GM13977 (cell line): ENCODE results near the gene MUC5B.

Experiments
- DNase-seq: peaks from one replicate; pipeline ENCODE4 v3.0.0; 2012; ENCODE audit warnings: low spot score
- in situ Hi-C: fragments of 300-500 bp; cut with MboI; formaldehyde crosslinking; loops from one replicate; pipeline ENCODE4 v1.12.0; 2022; ENCODE audit warnings: low sequenced_read_pairs, low pct_unique_long_range_greater_than_20kb, mixed read lengths, inconsistent platforms; ENCODE audit not compliant: unreplicated experiment
- TF ChIP-seq, protein P1 (sequence below): IDR thresholded peaks from 2 replicates; pipeline ENCODE4 v1.5.1; 2012; ENCODE audit warnings: mild to moderate bottlenecking, control low read depth; ENCODE audit not compliant: insufficient read depth; ENCODE audit errors: extremely low read depth, missing control alignments

MUC5B gene

DNA sequence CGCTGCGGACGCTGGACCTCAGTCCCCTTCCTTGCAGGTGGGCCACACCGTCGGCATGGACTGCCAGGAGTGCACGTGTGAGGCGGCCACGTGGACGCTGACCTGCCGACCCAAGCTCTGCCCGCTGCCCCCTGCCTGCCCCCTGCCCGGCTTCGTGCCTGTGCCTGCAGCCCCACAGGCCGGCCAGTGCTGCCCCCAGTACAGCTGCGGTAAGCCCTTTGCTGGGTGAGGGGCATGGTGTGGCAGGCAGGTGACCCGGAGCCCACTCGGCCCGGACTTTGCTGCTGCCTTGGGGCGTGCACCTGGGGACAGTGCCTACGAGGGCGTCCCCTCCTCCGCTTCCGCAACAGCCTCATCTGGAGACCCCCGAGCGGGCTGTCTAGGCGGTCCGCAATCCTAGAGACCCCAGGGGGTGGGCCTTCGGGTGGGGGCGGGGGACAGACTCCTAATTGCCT is 25.4 kb upstream of the MUC5B start:
- TF ChIP-seq, protein P1, sequence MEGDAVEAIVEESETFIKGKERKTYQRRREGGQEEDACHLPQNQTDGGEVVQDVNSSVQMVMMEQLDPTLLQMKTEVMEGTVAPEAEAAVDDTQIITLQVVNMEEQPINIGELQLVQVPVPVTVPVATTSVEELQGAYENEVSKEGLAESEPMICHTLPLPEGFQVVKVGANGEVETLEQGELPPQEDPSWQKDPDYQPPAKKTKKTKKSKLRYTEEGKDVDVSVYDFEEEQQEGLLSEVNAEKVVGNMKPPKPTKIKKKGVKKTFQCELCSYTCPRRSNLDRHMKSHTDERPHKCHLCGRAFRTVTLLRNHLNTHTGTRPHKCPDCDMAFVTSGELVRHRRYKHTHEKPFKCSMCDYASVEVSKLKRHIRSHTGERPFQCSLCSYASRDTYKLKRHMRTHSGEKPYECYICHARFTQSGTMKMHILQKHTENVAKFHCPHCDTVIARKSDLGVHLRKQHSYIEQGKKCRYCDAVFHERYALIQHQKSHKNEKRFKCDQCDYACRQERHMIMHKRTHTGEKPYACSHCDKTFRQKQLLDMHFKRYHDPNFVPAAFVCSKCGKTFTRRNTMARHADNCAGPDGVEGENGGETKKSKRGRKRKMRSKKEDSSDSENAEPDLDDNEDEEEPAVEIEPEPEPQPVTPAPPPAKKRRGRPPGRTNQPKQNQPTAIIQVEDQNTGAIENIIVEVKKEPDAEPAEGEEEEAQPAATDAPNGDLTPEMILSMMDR, result no peak
- in situ Hi-C loops, result no loop called here
- DNase-seq, result no peak

DNA sequence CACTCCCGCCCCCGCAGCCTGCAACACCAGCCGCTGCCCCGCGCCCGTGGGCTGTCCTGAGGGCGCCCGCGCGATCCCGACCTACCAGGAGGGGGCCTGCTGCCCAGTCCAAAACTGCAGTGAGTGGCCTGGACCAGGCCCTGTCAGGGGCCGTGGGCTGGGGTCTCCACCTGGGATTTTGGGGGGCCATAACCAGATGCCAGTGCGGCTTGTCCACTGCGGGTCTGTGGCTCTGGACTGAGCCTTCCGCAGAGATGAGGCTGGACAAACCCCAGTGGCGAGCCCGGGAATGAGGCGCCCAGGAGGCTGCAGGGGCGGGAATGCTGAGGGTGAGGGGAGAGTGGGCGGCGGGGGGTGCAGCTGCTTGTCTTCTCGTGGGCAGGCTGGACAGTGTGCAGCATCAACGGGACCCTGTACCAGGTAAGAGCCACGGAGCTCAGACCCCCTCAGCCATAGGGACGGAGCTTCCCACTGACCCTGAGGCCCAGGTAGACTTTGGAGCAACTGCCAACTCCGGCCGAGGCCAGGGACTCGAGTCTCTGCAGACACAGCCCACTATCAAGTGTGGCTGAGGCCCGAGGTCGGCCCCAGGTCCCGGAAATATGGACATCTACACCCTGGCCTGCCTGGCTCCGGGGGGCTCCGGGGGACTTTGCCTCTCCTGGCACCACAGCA is 24.8 kb upstream of the MUC5B start:
- TF ChIP-seq, protein P1, result no peak
- DNase-seq, result no peak
- in situ Hi-C loops, result no loop called here

DNA sequence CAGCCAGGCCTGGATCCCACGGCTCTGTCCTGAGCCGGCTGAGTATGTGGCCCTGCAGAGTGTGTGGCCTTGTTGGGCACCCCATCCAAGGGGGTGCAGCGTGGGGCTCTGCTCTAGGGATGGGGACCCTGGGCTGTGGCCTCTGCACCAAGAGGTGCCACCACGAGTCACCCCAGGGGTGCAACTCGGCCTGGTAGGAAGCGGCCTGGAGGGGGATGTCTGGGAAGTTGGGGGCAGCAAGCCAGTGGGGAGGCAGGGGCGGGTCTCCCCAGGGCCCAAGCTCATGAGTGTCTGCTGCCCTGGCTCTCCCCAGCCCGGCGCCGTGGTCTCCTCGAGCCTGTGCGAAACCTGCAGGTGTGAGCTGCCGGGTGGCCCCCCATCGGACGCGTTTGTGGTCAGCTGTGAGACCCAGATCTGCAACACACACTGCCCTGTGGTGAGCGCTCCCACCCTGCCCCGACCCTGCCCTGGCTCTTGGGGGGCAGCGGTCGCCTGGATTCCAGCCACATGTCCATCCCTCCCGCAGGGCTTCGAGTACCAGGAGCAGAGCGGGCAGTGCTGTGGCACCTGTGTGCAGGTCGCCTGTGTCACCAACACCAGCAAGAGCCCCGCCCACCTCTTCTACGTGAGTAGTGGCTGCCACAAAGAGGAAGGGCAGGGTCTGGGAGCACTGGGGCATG is 24.2 kb upstream of the MUC5B start:
- in situ Hi-C loops, result no loop called here
- TF ChIP-seq, protein P1, result no peak
- DNase-seq, result no peak

DNA sequence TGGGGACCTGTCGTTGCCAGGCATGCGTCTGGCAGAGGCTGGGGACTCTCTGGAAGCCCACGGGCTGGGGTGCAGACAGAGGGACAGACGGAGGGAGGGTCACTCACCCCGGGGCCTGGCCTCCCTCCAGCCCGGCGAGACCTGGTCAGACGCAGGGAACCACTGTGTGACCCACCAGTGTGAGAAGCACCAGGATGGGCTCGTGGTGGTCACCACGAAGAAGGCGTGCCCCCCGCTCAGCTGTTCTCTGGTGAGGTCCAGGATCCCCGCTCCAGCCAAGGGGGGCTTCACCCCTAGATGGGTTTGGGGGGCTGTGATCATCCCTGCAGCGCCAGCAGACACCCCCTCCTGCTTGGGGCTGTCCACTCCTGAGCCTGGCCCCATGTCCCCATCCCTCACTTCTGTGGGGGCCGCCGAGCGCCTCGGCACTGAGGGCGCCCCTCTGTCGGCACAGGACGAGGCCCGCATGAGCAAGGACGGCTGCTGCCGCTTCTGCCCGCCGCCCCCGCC is 23.6 kb upstream of the MUC5B start:
- in situ Hi-C loops, result no loop called here
- TF ChIP-seq, protein P1, result no peak
- DNase-seq, result no peak

DNA sequence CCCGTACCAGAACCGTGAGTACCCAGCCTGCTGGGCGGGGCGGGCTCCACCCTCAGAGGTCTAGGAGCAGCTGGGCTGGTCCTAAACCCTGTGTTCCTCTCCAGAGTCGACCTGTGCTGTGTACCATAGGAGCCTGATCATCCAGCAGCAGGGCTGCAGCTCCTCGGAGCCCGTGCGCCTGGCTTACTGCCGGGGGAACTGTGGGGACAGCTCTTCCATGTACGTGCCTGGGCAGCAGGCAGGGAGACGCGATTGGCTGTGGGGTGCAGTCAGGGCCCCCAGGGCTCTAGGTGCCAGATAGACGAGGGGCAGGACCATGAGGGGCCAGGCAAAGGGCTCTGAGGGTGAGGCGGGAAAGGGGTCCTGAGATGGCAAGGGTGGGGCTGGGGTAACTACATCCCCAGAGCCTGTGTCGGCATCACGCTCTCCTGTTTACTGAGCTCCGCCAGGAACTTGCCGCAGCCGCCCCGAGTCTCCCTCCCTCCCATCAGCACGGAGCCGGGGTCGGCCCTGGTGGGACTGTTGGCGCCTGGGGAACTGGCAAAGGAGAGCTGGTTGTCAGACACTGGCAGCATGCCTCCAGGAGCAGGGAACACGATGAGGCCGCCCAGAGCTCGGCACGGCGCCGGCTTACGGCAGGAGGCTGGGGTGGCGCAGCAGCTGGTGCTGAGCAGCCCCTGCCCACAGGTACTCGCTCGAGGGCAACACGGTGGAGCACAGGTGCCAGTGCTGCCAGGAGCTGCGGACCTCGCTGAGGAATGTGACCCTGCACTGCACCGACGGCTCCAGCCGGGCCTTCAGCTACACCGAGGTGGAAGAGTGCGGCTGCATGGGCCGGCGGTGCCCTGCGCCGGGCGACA is 22.9 kb upstream of the MUC5B start:
- in situ Hi-C loops, result no loop called here
- TF ChIP-seq, protein P1, result no peak
- no peak for DNase-seq

DNA sequence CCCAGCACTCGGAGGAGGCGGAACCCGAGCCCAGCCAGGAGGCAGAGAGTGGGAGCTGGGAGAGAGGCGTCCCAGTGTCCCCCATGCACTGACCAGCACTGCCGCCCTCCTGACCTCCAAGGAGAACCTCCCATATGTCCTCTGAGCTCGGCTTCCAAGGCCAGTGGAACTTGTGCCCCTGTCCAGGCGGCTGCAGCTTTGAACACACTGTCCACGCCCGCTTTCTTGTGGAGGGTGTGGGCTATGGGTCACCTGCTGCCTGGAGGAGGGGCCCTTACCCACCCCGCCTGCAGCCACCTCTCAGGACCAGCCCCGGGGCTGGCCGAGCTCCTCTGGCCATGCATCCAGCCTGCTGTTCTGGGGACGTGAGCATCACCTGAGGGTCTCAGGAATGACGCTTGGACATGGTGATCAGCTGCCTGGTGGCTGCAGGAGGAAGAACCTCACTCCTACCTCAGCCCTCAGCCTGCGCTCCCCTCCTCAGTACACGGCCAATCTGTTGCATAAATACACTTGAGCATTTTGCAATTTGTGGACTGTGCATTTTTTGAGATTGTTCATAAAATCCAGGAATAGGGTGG is 22.2 kb upstream of the MUC5B start:
- TF ChIP-seq, protein P1, result no peak
- DNase-seq, result no peak
- in situ Hi-C loops, result no loop called here
